ENCODE results near the gene LPCAT1.
"Not testable (repeated sequence)": the region's sequence is repeated elsewhere in the genome, so short reads cannot be mapped to it uniquely, and the experiment has no call there.

- TF ChIP-seq CTCF (IDR thresholded peaks at IDR 0.05); ZFX (IDR thresholded peaks at IDR 0.05; ENCODE audit: borderline replicate concordance): not testable (repeated sequence)
These were observed 101.2 kb downstream of the LPCAT1 start for GRCh38 chr5:1422522-1422921.

Measured in 22Rv1 (cell line).